GM23338 (cell line): ENCODE data around the gene SRMS. TPM values are rescaled to one million over a fixed set of nuclear protein-coding genes. Genes with fewer than 3 reads are reported as not detected.

Experiments used
- ATAC-seq: fragments of 200-7000 bp; cut with Tn5 transposase; 3 replicates; pipeline ENCODE4 v1.9.1; 2020
- DNase-seq: peaks from one replicate; pipeline ENCODE4 v3.0.0-alpha.2; 2015; ENCODE audit warnings: low spot score
- H2AFZ ChIP-seq: fragments of 200-600 bp; sonication (generic); 2 replicates; pipeline ENCODE4 v1.8.0; 2016; ENCODE audit warnings: antibody characterized with exemption, mild to moderate bottlenecking, moderate library complexity
- H3F3A ChIP-seq: fragments of 200-600 bp; sonication (generic); replicated peaks from 2 replicates; pipeline ENCODE4 v1.8.0; 2017; ENCODE audit warnings: antibody characterized with exemption, mixed run types, low read depth
- H3K27ac ChIP-seq: fragments of 200-600 bp; sonication (generic); 2 replicates; pipeline ENCODE4 v1.6.1; 2016; ENCODE audit warnings: low read depth
- H3K27me3 ChIP-seq: fragments of 200-600 bp; sonication (generic); 2 replicates; pipeline ENCODE4 v1.8.0; 2016; ENCODE audit warnings: mild to moderate bottlenecking, mixed run types, moderate library complexity; ENCODE audit not compliant: insufficient read depth
- H3K36me3 ChIP-seq: fragments of 200-600 bp; sonication (generic); 2 replicates; pipeline ENCODE4 v1.8.0; 2016; ENCODE audit warnings: mild to moderate bottlenecking; ENCODE audit not compliant: insufficient read depth
- H3K4me1 ChIP-seq: fragments of 200-600 bp; sonication (generic); 2 replicates; pipeline ENCODE4 v1.8.0; 2016; ENCODE audit warnings: mild to moderate bottlenecking, moderate library complexity; ENCODE audit not compliant: insufficient read depth
- H3K4me2 ChIP-seq: fragments of 200-600 bp; sonication (generic); 2 replicates; pipeline ENCODE4 v1.7.1; 2017; ENCODE audit warnings: mixed run types
- H3K4me3 ChIP-seq: fragments of 200-600 bp; sonication (generic); 2 replicates; pipeline ENCODE4 v1.6.1; 2016; ENCODE audit warnings: mixed run types
- H3K79me2 ChIP-seq: fragments of 200-600 bp; sonication (generic); replicated peaks from 2 replicates; pipeline ENCODE4 v1.8.0; 2017; ENCODE audit warnings: mild to moderate bottlenecking; ENCODE audit not compliant: insufficient read depth
- H3K9me2 ChIP-seq: fragments of 200-600 bp; sonication (generic); 2 replicates; pipeline ENCODE4 v1.8.0; 2017; ENCODE audit not compliant: insufficient read depth
- H4K20me1 ChIP-seq: fragments of 200-600 bp; sonication (generic); replicated peaks from 2 replicates; pipeline ENCODE4 v1.8.0; 2017; ENCODE audit warnings: mild to moderate bottlenecking; ENCODE audit not compliant: insufficient read depth
- H3K27ac Mint-ChIP-seq: 2 replicates; pipeline ENCODE4 v1.8.0; 2020; ENCODE audit warnings: inconsistent platforms, mild to moderate bottlenecking, moderate library complexity, mixed read lengths
- H3K27me3 Mint-ChIP-seq: 3 replicates; pipeline ENCODE4 v1.8.0; 2022; ENCODE audit warnings: low read depth, mild to moderate bottlenecking, moderate library complexity, mixed read lengths, inconsistent platforms; ENCODE audit not compliant: insufficient read depth, poor library complexity
- H3K36me3 Mint-ChIP-seq: 3 replicates; pipeline ENCODE4 v1.8.0; 2021; ENCODE audit warnings: low read depth, mild to moderate bottlenecking, inconsistent platforms, moderate library complexity, mixed read lengths
- H3K4me1 Mint-ChIP-seq: 3 replicates; pipeline ENCODE4 v1.8.0; 2020; ENCODE audit warnings: mild to moderate bottlenecking, inconsistent platforms, mixed read lengths
- H3K4me3 Mint-ChIP-seq: 3 replicates; pipeline ENCODE4 v1.8.0; 2021; ENCODE audit warnings: moderate library complexity, mild to moderate bottlenecking, inconsistent platforms, mixed read lengths
- H3K9me3 Mint-ChIP-seq: 3 replicates; pipeline ENCODE4 v1.8.0; 2020; ENCODE audit warnings: moderate library complexity, mild to moderate bottlenecking, inconsistent platforms, mixed read lengths
- CREB1 ChIP-seq: fragments of 250-450 bp; sonication (Bioruptor Pico); IDR thresholded peaks from 2 replicates; pipeline ENCODE4 v1.5.0; 2020; ENCODE audit warnings: low read depth, mild to moderate bottlenecking, moderate library complexity
- EZH2 ChIP-seq: fragments of 200-600 bp; sonication (generic); IDR thresholded peaks from one replicate; pipeline ENCODE4 v1.8.0; 2017; ENCODE audit warnings: antibody characterized with exemption, mild to moderate bottlenecking, low read depth; ENCODE audit not compliant: unreplicated experiment
- EZH2phosphoT487 ChIP-seq: fragments of 200-600 bp; sonication (generic); IDR thresholded peaks from one replicate; pipeline ENCODE4 v1.8.1; 2018; ENCODE audit warnings: antibody characterized with exemption; ENCODE audit not compliant: unreplicated experiment
- JUNB ChIP-seq: IDR thresholded peaks from one replicate; pipeline ENCODE4 v1.6.1; 2016; ENCODE audit warnings: antibody characterized with exemption; ENCODE audit not compliant: unreplicated experiment
- NANOG ChIP-seq: IDR thresholded peaks from 2 replicates; pipeline ENCODE4 v1.6.1; 2016; ENCODE audit warnings: antibody characterized with exemption, borderline replicate concordance
- POLR2AphosphoS5 ChIP-seq: IDR thresholded peaks from 2 replicates; pipeline ENCODE4 v1.6.1; 2016; ENCODE audit warnings: antibody characterized with exemption, low read depth
- REST ChIP-seq: IDR thresholded peaks from one replicate; pipeline ENCODE4 v1.6.1; 2018; ENCODE audit warnings: antibody characterized with exemption; ENCODE audit not compliant: unreplicated experiment
- STAT1 ChIP-seq: IDR thresholded peaks from one replicate; pipeline ENCODE4 v1.6.1; 2016; ENCODE audit warnings: antibody characterized with exemption; ENCODE audit not compliant: unreplicated experiment
- ZNF114 ChIP-seq: fragments of 250-450 bp; sonication (Bioruptor Pico); IDR thresholded peaks from 2 replicates; pipeline ENCODE4 v1.5.0; 2020; ENCODE audit warnings: mild to moderate bottlenecking, moderate library complexity
- ZNF331 ChIP-seq: fragments of 250-450 bp; sonication (Bioruptor Pico); IDR thresholded peaks from 2 replicates; pipeline ENCODE4 v1.5.0; 2020; ENCODE audit warnings: low read depth, mild to moderate bottlenecking, moderate library complexity
- ZNF462 ChIP-seq: fragments of 250-450 bp; sonication (Bioruptor Pico); IDR thresholded peaks from 2 replicates; pipeline ENCODE4 v1.5.0; 2020; ENCODE audit warnings: mild to moderate bottlenecking, moderate library complexity
- polyA plus RNA-seq: library from polyadenylated mRNA; unstranded; fragments of >200 nt; fragmentation: Nextera tagmentation; extraction: Ambion mirVana; gene quantifications from 2 replicates; pipeline ENCODE4 v1.2.1, GENCODE V29; 2016
- total RNA-seq: library from RNA; depleted of rRNA; stranded (reverse); fragments of >200 nt; shearing (Covaris generic); gene quantifications from 2 replicates; pipeline ENCODE4 v1.2.3, GENCODE V29; 2014

SRMS gene
- total and polyA plus RNA-seq, 2 experiments from 2014 or later = 0.23 to 0.59 TPM

GRCh38 chr20:63513207-63513606 is 34.3 kb downstream of the SRMS start (continued):
- no peak for TF ChIP-seq STAT1
- no peak for TF ChIP-seq JUNB
- no peak for TF ChIP-seq ZNF462 (CRISPR knock-in tag)
- no peak for TF ChIP-seq EZH2
- no peak for TF ChIP-seq EZH2phosphoT487
- TF ChIP-seq CREB1 (CRISPR knock-in tag) = no peak
- no peak for TF ChIP-seq NANOG

GRCh38 chr20:63509088-63509564 is 38.4 kb downstream of the SRMS start:
- Histone ChIP-seq H3K36me3 (no peaks in the 10 kb centered on the region), H3K27me3 (no peaks in the 10 kb centered on the region), H4K20me1 (no peaks in the 10 kb centered on the region), H2AFZ (no peak overlapping the region; the same call in 1 of the 2 replicates), H3K27ac (no peak overlapping the region), H3K4me2 (no peak overlapping the region), H3K9me2 (no peaks in the 10 kb centered on the region), H3K4me3 (no peak overlapping the region), H3K4me1 (no peaks in the 10 kb centered on the region), H3F3A (0 out of 2 replicates have a peak, but pooled peaks cover 3% of the 10 kb centered on the region), H3K79me2 (no peaks in the 10 kb centered on the region)
- peaks cover 3% of the 10 kb centered on the region; the same call in 1 of the 3 replicates for H3K4me1 Mint-ChIP-seq
- H3K36me3 Mint-ChIP-seq = peaks cover 16% of the 10 kb centered on the region
- H3K27ac Mint-ChIP-seq = no peak overlapping the region
- H3K27me3 Mint-ChIP-seq = peaks cover 4% of the 10 kb centered on the region
- H3K9me3 Mint-ChIP-seq = peaks cover 43% of the 10 kb centered on the region
- TF ChIP-seq STAT1 (no peak), NANOG (no peak), POLR2AphosphoS5 (no peak), ZNF331 (no peak), JUNB (no peak), ZNF114 (CRISPR knock-in tag) (no peak), REST (no peak), EZH2 (no peak), CREB1 (CRISPR knock-in tag) (no peak)
- DNase-seq (no peak), ATAC-seq (no peak)
- no peak overlapping the region for H3K4me3 Mint-ChIP-seq
